ENCODE results near the gene TTC24.

- TF ChIP-seq CTCF (IDR thresholded peaks at IDR 0.05; ENCODE audit: low read depth, low read length) (no peak), MAX (IDR thresholded peaks at IDR 0.05; ENCODE audit: low read depth, low read length) (no peak)
Measured at GRCh38 chr1:156586323-156586722, 6.8 kb downstream of the TTC24 start.

Data from NB4 (cell line).